Measurements from ENCODE around the gene PACRG.

DNA sequence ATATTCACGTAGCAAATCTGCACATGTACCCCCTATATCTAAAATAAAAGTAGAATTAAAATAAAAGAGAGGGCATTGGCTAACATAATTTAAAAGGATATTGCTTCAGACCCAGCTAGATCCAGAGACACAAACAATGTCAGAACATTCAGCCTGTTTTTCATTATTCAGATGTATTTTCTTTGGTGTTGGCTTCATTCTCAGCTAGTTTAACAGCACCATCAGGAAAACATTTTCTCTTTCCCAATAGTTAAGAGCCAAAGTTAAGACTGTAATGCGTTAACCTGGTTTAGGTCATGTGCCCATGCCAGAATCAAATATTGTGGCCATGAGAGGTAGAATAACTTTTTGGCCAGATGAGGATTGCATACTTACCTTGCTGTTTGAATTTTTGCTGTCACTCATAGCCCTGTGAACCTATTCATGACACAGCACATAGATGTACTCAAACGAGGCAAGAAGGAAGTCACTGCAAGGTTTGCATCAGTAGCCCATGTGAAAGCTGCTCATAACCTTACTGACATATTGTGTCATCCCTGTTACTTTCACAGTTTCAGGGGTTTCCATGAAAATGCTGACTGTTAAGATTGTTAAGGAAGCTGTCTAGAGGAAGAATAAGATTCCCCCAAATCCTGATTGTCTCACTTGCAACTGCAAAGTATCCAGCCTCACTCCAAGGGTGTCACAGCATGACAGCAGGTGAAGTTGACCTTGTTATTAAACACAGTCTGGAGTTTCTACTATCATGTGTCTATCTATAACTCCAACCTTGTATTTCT is 233.1 kb downstream of the PACRG start:
- TF ChIP-seq POLR2A (IDR thresholded peaks at IDR 0.05; ENCODE audit: extremely low read depth, insufficient read length) = no peak
- TF ChIP-seq, protein P1, sequence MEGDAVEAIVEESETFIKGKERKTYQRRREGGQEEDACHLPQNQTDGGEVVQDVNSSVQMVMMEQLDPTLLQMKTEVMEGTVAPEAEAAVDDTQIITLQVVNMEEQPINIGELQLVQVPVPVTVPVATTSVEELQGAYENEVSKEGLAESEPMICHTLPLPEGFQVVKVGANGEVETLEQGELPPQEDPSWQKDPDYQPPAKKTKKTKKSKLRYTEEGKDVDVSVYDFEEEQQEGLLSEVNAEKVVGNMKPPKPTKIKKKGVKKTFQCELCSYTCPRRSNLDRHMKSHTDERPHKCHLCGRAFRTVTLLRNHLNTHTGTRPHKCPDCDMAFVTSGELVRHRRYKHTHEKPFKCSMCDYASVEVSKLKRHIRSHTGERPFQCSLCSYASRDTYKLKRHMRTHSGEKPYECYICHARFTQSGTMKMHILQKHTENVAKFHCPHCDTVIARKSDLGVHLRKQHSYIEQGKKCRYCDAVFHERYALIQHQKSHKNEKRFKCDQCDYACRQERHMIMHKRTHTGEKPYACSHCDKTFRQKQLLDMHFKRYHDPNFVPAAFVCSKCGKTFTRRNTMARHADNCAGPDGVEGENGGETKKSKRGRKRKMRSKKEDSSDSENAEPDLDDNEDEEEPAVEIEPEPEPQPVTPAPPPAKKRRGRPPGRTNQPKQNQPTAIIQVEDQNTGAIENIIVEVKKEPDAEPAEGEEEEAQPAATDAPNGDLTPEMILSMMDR (IDR thresholded peaks at IDR 0.05; ENCODE audit: low read depth, low read length) = no peak
- TF ChIP-seq, protein P2, sequence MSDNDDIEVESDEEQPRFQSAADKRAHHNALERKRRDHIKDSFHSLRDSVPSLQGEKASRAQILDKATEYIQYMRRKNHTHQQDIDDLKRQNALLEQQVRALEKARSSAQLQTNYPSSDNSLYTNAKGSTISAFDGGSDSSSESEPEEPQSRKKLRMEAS (IDR thresholded peaks at IDR 0.05; ENCODE audit: low read depth, low read length) = no peak
- no peak for TF ChIP-seq MYC (IDR thresholded peaks at IDR 0.05; ENCODE audit: low read depth, low read length)

All from NB4 (cell line).